ENCODE data around the gene GMDS.

Gene GMDS

GRCh38 chr6:2242311-2242710 lies 3.1 kb downstream of the GMDS start:
- in situ Hi-C loops (cut with HindIII; ENCODE audit: low sequenced_read_pairs), result no loop called here

- in situ Hi-C loops (cut with HindIII; ENCODE audit: low sequenced_read_pairs), result no loop called here
These were observed 4.4 kb downstream of the GMDS start for GRCh38 chr6:2240961-2241360.

- in situ Hi-C loops (cut with HindIII; ENCODE audit: low sequenced_read_pairs), result no loop called here
These were observed 8.4 kb downstream of the GMDS start for GRCh38 chr6:2237001-2237400.

GRCh38 chr6:2235777-2236495 lies 9.5 kb downstream of the GMDS start:
- in situ Hi-C loops (cut with HindIII; ENCODE audit: low sequenced_read_pairs), result no loop called here

GRCh38 chr6:2232445-2232844 lies 13.0 kb downstream of the GMDS start:
- in situ Hi-C loops (cut with HindIII; ENCODE audit: low sequenced_read_pairs), result no loop called here

- in situ Hi-C loops (cut with HindIII; ENCODE audit: low sequenced_read_pairs), result no loop called here
These were observed 14.0 kb downstream of the GMDS start for GRCh38 chr6:2231438-2231837.

GRCh38 chr6:2230659-2231277 lies 14.6 kb downstream of the GMDS start:
- in situ Hi-C loops (cut with HindIII; ENCODE audit: low sequenced_read_pairs), result no loop called here

GRCh38 chr6:2229742-2230141 lies 15.7 kb downstream of the GMDS start:
- in situ Hi-C loops (cut with HindIII; ENCODE audit: low sequenced_read_pairs), result no loop called here

- in situ Hi-C loops (cut with HindIII; ENCODE audit: low sequenced_read_pairs), result no loop called here
These were observed 16.4 kb downstream of the GMDS start for GRCh38 chr6:2229039-2229438.

GRCh38 chr6:2228392-2228791 lies 17.0 kb downstream of the GMDS start:
- in situ Hi-C loops (cut with HindIII; ENCODE audit: low sequenced_read_pairs), result no loop called here

GRCh38 chr6:2226775-2227174 lies 18.6 kb downstream of the GMDS start:
- in situ Hi-C loops (cut with HindIII; ENCODE audit: low sequenced_read_pairs), result no loop called here

- in situ Hi-C loops (cut with HindIII; ENCODE audit: low sequenced_read_pairs), result no loop called here
These were observed 19.7 kb downstream of the GMDS start for GRCh38 chr6:2225422-2226392.

GRCh38 chr6:2224847-2225382 lies 20.5 kb downstream of the GMDS start:
- in situ Hi-C loops (cut with HindIII; ENCODE audit: low sequenced_read_pairs), result loop anchor here (25.0 kb wide), 1 partner anchor 613 kb away; the partner anchor contains the start of gene FOXC1

GRCh38 chr6:2222275-2222842 lies 23.0 kb downstream of the GMDS start:
- in situ Hi-C loops (cut with HindIII; ENCODE audit: low sequenced_read_pairs), result loop anchor here (25.0 kb wide), 1 partner anchor 610 kb away; the partner anchor contains the start of gene FOXC1

- in situ Hi-C loops (cut with HindIII; ENCODE audit: low sequenced_read_pairs), result loop anchor here (25.0 kb wide), 1 partner anchor 609 kb away; the partner anchor contains the start of gene FOXC1
These were observed 23.6 kb downstream of the GMDS start for GRCh38 chr6:2221726-2222274.

GRCh38 chr6:2220154-2220553 lies 25.3 kb downstream of the GMDS start:
- in situ Hi-C loops (cut with HindIII; ENCODE audit: low sequenced_read_pairs), result loop anchor here (25.0 kb wide), 1 partner anchor 608 kb away; the partner anchor contains the start of gene FOXC1

- in situ Hi-C loops (cut with HindIII; ENCODE audit: low sequenced_read_pairs), result loop anchor here (25.0 kb wide), 1 partner anchor 607 kb away; the partner anchor contains the start of gene FOXC1
These were observed 26.5 kb downstream of the GMDS start for GRCh38 chr6:2218866-2219265.

- in situ Hi-C loops (cut with HindIII; ENCODE audit: low sequenced_read_pairs), result loop anchor here (25.0 kb wide), 1 partner anchor 605 kb away; the partner anchor contains the start of gene FOXC1
These were observed 28.5 kb downstream of the GMDS start for GRCh38 chr6:2216794-2217383.

- in situ Hi-C loops (cut with HindIII; ENCODE audit: low sequenced_read_pairs), result loop anchor here (25.0 kb wide), 1 partner anchor 603 kb away; the partner anchor contains the start of gene FOXC1
These were observed 30.1 kb downstream of the GMDS start for GRCh38 chr6:2215342-2215741.

All from endothelial cell of hepatic sinusoid (primary cell).